ENCODE data around the gene SENP8.

Gene SENP8

GRCh38 chr15:72175186-72176044 lies 57.2 kb downstream of the SENP8 start:
- DNase-seq (ENCODE audit: low spot score), result no peak

GRCh38 chr15:72176159-72176558 lies 58.0 kb downstream of the SENP8 start:
- no peak for DNase-seq (ENCODE audit: low spot score)

GRCh38 chr15:72176743-72177142 lies 58.5 kb downstream of the SENP8 start:
- DNase-seq (ENCODE audit: low spot score), result no peak

- no peak for DNase-seq (ENCODE audit: low spot score)
Measured at GRCh38 chr15:72178976-72179585, 60.9 kb downstream of the SENP8 start.

- DNase-seq (ENCODE audit: low spot score), result peak; percentile 71
Measured at GRCh38 chr15:72179950-72180581, 61.9 kb downstream of the SENP8 start.

- no peak for DNase-seq (ENCODE audit: low spot score)
Measured at GRCh38 chr15:72180761-72181324, 62.6 kb downstream of the SENP8 start.

GRCh38 chr15:72182244-72182643 lies 64.0 kb downstream of the SENP8 start:
- no peak for DNase-seq (ENCODE audit: low spot score)

GRCh38 chr15:72182673-72183072 lies 64.5 kb downstream of the SENP8 start:
- peak; percentile 79 for DNase-seq (ENCODE audit: low spot score)

- DNase-seq (ENCODE audit: low spot score), result peak; percentile 48
Measured at GRCh38 chr15:72183781-72184164, 65.6 kb downstream of the SENP8 start.

- DNase-seq (ENCODE audit: low spot score), result peak; percentile 87
Measured at GRCh38 chr15:72184165-72184811, 66.1 kb downstream of the SENP8 start.

GRCh38 chr15:72189250-72189902 lies 71.2 kb downstream of the SENP8 start:
- DNase-seq (ENCODE audit: low spot score), result no peak

GRCh38 chr15:72192416-72192815 lies 74.2 kb downstream of the SENP8 start:
- DNase-seq (ENCODE audit: low spot score), result no peak
